ENCODE data around the gene LMO7.

- TF ChIP-seq CTCF (IDR thresholded peaks at IDR 0.05) (no peak), POLR2AphosphoS5 (IDR thresholded peaks at IDR 0.05) (no peak), POLR2A (IDR thresholded peaks at IDR 0.05) (no peak)
Observed at GRCh38 chr13:75839406-75839805, 203.3 kb downstream of the LMO7 start.

Measured in breast epithelium (tissue), 3 donors.